ENCODE data around the gene TCF3.

TCF3 gene

DNA sequence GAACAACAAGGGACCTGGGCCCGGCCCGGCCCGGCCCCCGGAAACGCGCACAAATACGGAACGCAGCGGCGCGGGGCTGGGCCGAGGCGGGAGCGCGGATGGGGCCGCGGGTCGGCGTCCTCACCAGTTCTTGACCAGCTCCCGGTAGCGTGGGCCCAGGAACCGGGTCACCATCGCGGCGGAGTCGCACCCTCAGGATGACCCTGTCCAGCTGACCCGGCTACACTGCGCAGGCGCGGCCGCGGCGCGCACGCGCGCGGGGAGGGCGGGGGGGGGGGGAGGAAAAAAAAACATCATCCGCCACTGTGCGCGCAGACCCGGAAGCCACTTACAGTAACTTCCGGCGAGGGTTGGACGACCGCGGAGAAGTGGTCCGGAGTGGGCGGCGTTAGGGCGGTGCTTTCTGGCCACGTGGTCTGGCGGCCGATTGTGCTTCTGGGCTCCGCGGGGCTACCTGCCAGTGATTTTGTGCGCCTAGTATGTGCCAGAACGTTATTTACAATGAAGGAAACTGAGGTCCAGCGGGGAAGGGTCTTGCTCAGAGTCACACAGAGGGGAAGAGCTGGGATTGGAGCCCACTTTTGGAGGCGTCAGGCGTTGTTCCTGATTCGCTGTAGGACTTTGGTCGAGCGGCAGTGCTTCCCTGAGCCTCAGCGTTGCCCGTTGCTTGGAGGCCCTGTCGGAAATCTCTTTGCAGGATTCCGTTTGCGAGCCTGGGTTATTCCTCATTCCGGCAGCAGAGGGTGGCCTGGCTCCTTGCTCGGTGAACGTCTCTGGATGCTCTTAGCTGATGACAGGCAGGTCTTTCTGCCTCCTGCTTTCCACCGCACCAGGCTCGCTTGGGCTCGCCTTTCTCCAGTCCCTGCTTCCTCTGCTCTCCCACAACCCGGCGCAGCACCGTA lies 46.9 kb downstream of the TCF3 start, which contains the start of gene UQCR11:
Gene UQCR11, minus strand, starts transcription at position 227 of the 902 bp plus-strand sequence. Its CDS starts 53 bp downstream, at position 174.
- DNase-seq (ENCODE audit: extremely low read depth, low read depth): peak; percentile 90
- TF ChIP-seq CTCF (IDR thresholded peaks at IDR 0.05; ENCODE audit: low read depth, low read length): peak; percentile 70

DNA sequence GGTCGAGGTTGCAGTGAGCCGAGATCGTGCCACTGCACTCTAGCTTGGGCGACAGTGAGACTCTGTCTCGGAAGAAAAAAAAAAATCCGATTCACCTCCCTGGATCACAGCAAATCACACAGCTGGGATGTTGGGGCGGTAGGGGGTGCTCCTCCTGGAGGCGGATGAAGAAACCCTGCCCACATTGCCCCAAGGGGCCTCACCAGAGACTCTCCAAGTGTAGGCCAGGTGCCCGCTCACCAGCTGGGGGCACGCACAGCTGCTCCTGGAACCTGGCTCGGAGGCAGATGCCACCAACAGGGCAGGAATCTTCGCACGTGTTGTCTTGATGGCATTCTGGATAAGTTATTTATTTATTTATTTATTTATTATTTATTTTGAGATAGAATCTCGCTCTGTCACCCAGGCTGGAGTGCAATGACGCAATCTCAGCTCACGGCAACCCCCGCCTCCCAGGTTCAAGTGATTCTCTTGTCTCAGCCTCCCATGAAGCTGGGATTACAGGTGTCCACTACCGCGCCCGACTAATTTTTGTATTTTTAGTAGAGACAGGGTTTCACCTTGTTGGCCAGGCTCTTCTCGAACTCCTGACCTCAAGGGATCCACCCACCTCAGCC lies 50.2 kb downstream of the TCF3 start:
- no peak for TF ChIP-seq CTCF (IDR thresholded peaks at IDR 0.05; ENCODE audit: low read depth, low read length)
- no peak for DNase-seq (ENCODE audit: extremely low read depth, low read depth)

DNA sequence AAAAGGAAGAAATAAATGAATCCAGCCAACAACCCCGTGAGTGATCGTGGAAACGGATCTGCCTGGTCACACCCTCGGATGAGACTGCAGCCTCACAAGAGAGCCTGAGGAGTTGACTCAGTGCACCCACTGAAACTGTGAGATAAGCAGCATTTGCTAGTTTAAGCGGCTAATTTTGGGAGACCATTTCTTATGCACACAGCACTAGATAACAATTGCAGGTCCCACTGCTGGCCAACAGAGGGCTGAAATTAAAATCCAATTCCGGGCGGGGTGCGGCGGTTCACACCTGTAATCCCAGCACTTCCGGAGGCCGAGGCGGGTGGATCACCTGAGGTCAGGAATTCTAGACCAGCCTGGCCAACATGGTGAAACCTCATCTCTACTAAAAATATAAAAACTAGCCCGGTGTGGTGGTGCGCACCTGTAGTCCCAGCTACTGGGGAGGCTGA lies 50.8 kb downstream of the TCF3 start:
- DNase-seq (ENCODE audit: extremely low read depth, low read depth): no peak
- TF ChIP-seq CTCF (IDR thresholded peaks at IDR 0.05; ENCODE audit: low read depth, low read length): no peak; the same call in 1 of the 2 replicates

- no peak for TF ChIP-seq CTCF (IDR thresholded peaks at IDR 0.05; ENCODE audit: low read depth, low read length)
- DNase-seq (ENCODE audit: extremely low read depth, low read depth): no peak
Observed at GRCh38 chr19:1599460-1599846, 53.0 kb downstream of the TCF3 start.

DNA sequence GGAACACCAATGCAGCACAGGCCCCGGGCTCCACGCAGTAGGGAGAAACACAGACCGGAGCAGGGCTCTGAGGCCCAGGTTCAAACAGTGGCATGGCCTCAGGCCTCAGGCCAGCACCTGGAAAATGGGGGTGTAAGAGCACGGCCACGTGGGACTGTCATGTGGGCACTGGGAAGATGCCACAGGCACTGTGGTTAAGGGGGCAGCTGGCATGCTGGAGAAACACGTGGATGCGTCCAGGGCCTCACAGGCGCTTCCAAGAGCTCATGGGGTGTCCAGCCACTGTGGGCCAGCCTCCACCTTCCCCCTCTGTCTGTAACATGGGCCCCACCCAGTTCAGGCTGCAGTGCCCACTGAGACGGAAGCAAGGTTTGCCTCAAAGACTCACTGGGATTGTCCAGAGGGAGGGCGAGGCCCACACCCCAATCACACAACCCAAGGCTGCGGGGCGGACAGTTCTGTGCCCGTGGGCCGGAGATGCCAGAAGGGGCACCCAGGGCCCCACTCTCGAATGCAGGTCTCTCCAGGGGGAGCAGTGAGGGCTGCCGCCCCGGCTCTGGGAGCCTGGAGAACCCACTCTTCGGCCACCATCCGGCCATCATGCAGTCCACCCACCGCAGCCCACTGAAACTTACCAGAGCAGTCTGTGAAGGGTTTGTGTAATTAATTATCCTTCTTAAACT lies 53.5 kb downstream of the TCF3 start:
- no peak for TF ChIP-seq CTCF (IDR thresholded peaks at IDR 0.05; ENCODE audit: low read depth, low read length)
- DNase-seq (ENCODE audit: extremely low read depth, low read depth): no peak

GRCh38 chr19:1593501-1593772 lies 59.0 kb downstream of the TCF3 start:
- no peak for TF ChIP-seq CTCF (IDR thresholded peaks at IDR 0.05; ENCODE audit: low read depth, low read length)
- no peak for DNase-seq (ENCODE audit: extremely low read depth, low read depth)

All from AG09319 (cell line).